ENCODE results near the gene VMAC. TPM values are rescaled to one million over a fixed set of nuclear protein-coding genes. Genes with fewer than 3 reads are reported as not detected.

VMAC gene
- total RNA-seq, 1 donor from 2014 or later, result 4.6 TPM

DNA sequence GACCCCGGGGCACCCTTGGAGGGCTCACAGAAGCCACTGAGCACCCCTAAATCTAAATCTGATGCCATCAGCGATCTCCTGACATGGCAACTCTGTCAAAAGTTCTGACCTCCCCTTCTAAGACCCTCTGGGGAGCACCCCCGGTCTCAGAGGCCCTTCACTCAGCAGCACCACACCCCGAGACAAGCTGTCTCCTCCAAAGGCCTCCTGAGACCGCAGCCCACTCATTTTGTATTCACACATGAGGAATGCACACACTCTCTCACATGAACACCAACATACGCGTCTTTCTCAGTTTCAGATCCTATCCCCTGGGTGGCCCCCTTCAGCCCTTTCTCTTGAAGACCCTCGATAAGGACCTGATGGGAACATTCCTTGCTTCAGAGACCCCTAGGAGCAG, 3.7 kb upstream of the VMAC start:
- peak overlapping the region; percentile 78 for H3K4me3 Mint-ChIP-seq
- no peak overlapping the region for H2AFZ ChIP-seq (replicated peaks)

GRCh38 chr19:5903056-5903623, 1.5 kb upstream of the VMAC start:
- Histone ChIP-seq H4K20me1 (ENCODE audit: low read depth) (peaks cover 25% of the 10 kb centered on the region), H3K9ac (peak overlapping the region; percentile 96), H3F3A (ENCODE audit: low read depth) (peaks cover 10% of the 10 kb centered on the region), H3K79me2 (ENCODE audit: low read depth) (peaks cover 49% of the 10 kb centered on the region), H3K4me3 (peak overlapping the region; percentile 73), H3K4me1 (peaks cover 5% of the 10 kb centered on the region), H3K27me3 (no peaks in the 10 kb centered on the region), H2AFZ (replicated peaks) (peak overlapping the region; percentile 84), H3K27ac (peak overlapping the region; percentile 51), H3K9me3 (ENCODE audit: low read depth) (no peaks in the 10 kb centered on the region), H3K36me3 (no peaks in the 10 kb centered on the region), H3K4me2 (peak overlapping the region; percentile 92)
- peaks cover 15% of the 10 kb centered on the region for H3K4me1 Mint-ChIP-seq
- TF ChIP-seq EZH2 (IDR thresholded peaks at IDR 0.05) (no peak), EZH2phosphoT487 (IDR thresholded peaks at IDR 0.05) (no peak), CTCF (IDR thresholded peaks at IDR 0.05) (no peak)
- peak overlapping the region; percentile 97 for H3K27ac Mint-ChIP-seq
- DNase-seq (ENCODE audit: low spot score), result no peak
- no peaks in the 10 kb centered on the region for H3K9me3 Mint-ChIP-seq
- peaks cover 2% of the 10 kb centered on the region for H3K27me3 Mint-ChIP-seq (ENCODE audit: insufficient read depth, low read depth)
- peak overlapping the region; percentile 99 for H3K4me3 Mint-ChIP-seq
- H3K36me3 Mint-ChIP-seq, result peaks cover 9% of the 10 kb centered on the region

More for the DNA sequence above, 3.7 kb upstream of the VMAC start:
- DNase-seq (ENCODE audit: low spot score), result no peak
- Mint-ChIP-seq H3K27me3 (ENCODE audit: insufficient read depth, low read depth) (peaks cover 2% of the 10 kb centered on the region), H3K27ac (peak overlapping the region; percentile 3), H3K9me3 (no peaks in the 10 kb centered on the region), H3K4me1 (peaks cover 9% of the 10 kb centered on the region), H3K36me3 (peaks cover 9% of the 10 kb centered on the region)
- H3K4me1 ChIP-seq, result peaks cover 5% of the 10 kb centered on the region
- no peaks in the 10 kb centered on the region for H3K27me3 ChIP-seq
- no peaks in the 10 kb centered on the region for H3K36me3 ChIP-seq
- H3K9ac ChIP-seq, result no peak overlapping the region
- peaks cover 10% of the 10 kb centered on the region for H3F3A ChIP-seq (ENCODE audit: low read depth)
- TF ChIP-seq EZH2phosphoT487 (IDR thresholded peaks at IDR 0.05), result no peak
- TF ChIP-seq CTCF (IDR thresholded peaks at IDR 0.05), result no peak
- TF ChIP-seq EZH2 (IDR thresholded peaks at IDR 0.05), result no peak
- peaks cover 39% of the 10 kb centered on the region for H4K20me1 ChIP-seq (ENCODE audit: low read depth)
- H3K79me2 ChIP-seq (ENCODE audit: low read depth), result peaks cover 53% of the 10 kb centered on the region
- no peak overlapping the region for H3K27ac ChIP-seq
- H3K4me3 ChIP-seq, result no peak overlapping the region
- H3K4me2 ChIP-seq, result no peak overlapping the region
- no peaks in the 10 kb centered on the region for H3K9me3 ChIP-seq (ENCODE audit: low read depth)

- H3K36me3 ChIP-seq, result no peaks in the 10 kb centered on the region
- peak; percentile 97 for DNase-seq (ENCODE audit: low spot score)
- peak within 1 kb of the TSS; percentile 92 for H3K4me2 ChIP-seq
- peaks cover 44% of the 10 kb centered on the region for H3K79me2 ChIP-seq (ENCODE audit: low read depth)
- Mint-ChIP-seq H3K4me3 (peak within 1 kb of the TSS; percentile 99), H3K9me3 (no peaks in the 10 kb centered on the region), H3K4me1 (peaks cover 15% of the 10 kb centered on the region), H3K27ac (peak within 1 kb of the TSS; percentile 97), H3K27me3 (ENCODE audit: insufficient read depth, low read depth) (peaks cover 2% of the 10 kb centered on the region), H3K36me3 (peaks cover 9% of the 10 kb centered on the region)
- H4K20me1 ChIP-seq (ENCODE audit: low read depth), result peaks cover 22% of the 10 kb centered on the region
- peak within 1 kb of the TSS; percentile 86 for H3K4me3 ChIP-seq
- peaks cover 5% of the 10 kb centered on the region for H3K4me1 ChIP-seq
- no peak for TF ChIP-seq EZH2phosphoT487 (IDR thresholded peaks at IDR 0.05)
- no peak for TF ChIP-seq EZH2 (IDR thresholded peaks at IDR 0.05)
- no peak for TF ChIP-seq CTCF (IDR thresholded peaks at IDR 0.05)
- peak within 1 kb of the TSS; percentile 96 for H3K9ac ChIP-seq
- peak within 1 kb of the TSS; percentile 84 for H2AFZ ChIP-seq (replicated peaks)
- peak within 1 kb of the TSS; percentile 55 for H3K27ac ChIP-seq
- no peaks in the 10 kb centered on the region for H3K9me3 ChIP-seq (ENCODE audit: low read depth)
- H3K27me3 ChIP-seq, result no peaks in the 10 kb centered on the region
- peaks cover 12% of the 10 kb centered on the region for H3F3A ChIP-seq (ENCODE audit: low read depth)
Observed at GRCh38 chr19:5903624-5904351, 884 bp upstream of the VMAC start, which contains the start of gene NDUFA11. TSS of gene NDUFA11 (minus strand) at chr19:5903790. CDS start at chr19:5903708, 82 bp downstream.

All from neural progenitor cell (in vitro differentiated cells).